Endothelial cell of umbilical vein (primary cell): ENCODE measurements around the gene CRY2. TPM values are rescaled to one million over a fixed set of nuclear protein-coding genes. Genes with fewer than 3 reads are reported as not detected.

Experiments used
- BruUV-seq: library from RNA; stranded (reverse); fragments of 400-500 nt; replicated peaks from 2 replicates; lab custom pipeline; 2021; lab: Mats Ljungman, UMichigan
- CTCF ChIA-PET: fragments of 300-600, 350-600 bp; sonication (Branson Sonifier 250); formaldehyde crosslinking; loops from one replicate; lab custom pipeline; 2021; ENCODE audit warnings: antibody characterized with exemption, inconsistent platforms; lab: Charles Lee
- POLR2A ChIA-PET: fragments of 300-600, 350-600 bp; sonication (Branson Sonifier 250); formaldehyde crosslinking; loops from one replicate; lab custom pipeline; 2021; ENCODE audit warnings: antibody characterized with exemption, inconsistent platforms; lab: Charles Lee
- DNase-seq: peaks from one replicate; pipeline ENCODE4 v3.0.0-alpha.2; 2011; ENCODE audit warnings: low read depth, low spot score
- FAIRE-seq: peaks from 2 replicates; lab custom pipeline; 2011; peaks lifted over from hg19 to GRCh38; lab: Jason Lieb, UNC
- H2AFZ ChIP-seq: 2 replicates; pipeline ENCODE4 v1.6.0; 2012; ENCODE audit warnings: low read depth, low read length, control low read depth, inconsistent platforms
- H3K27ac ChIP-seq: 2 replicates; pipeline ENCODE4 v1.5.1; 2011; ENCODE audit warnings: low read depth, mild to moderate bottlenecking, control low read depth, low read length, moderate library complexity; ENCODE audit not compliant: insufficient read depth
- H3K27me3 ChIP-seq, 2 experiments: 2 replicates each; pipeline versions ENCODE4 v1.6.0 to v1.6.1; 2011; ENCODE audit warnings: low read length in 2 of 2, mixed read lengths in 1 of 2; ENCODE audit not compliant: control insufficient read depth in 2 of 2, insufficient read depth in 2 of 2
- H3K36me3 ChIP-seq, 2 experiments: 2 replicates in 1 of 2; 3 replicates in 1 of 2; pipeline ENCODE4 v1.5.1; 2011; ENCODE audit warnings: low read length in 2 of 2, mild to moderate bottlenecking in 1 of 2, moderate library complexity in 1 of 2; ENCODE audit not compliant: control insufficient read depth in 2 of 2, insufficient read depth in 2 of 2; ENCODE audit errors: extremely low read depth in 1 of 2
- H3K4me1 ChIP-seq: 3 replicates; pipeline ENCODE4 v1.5.1; 2011; ENCODE audit warnings: mild to moderate bottlenecking, low read length; ENCODE audit not compliant: control insufficient read depth, insufficient read depth; ENCODE audit errors: extremely low read depth
- H3K4me2 ChIP-seq: 2 replicates; pipeline ENCODE4 v1.6.1; 2011; ENCODE audit warnings: low read length, control low read depth, mixed read lengths; ENCODE audit not compliant: insufficient read depth
- H3K4me3 ChIP-seq, 3 experiments: fragments of 200-600 bp in 1 of 3; sonication (generic), shearing (Covaris generic) in 1 of 3; replicated peaks in 1 of 3; 2 replicates each; pipeline ENCODE4 v1.5.1; 2011 to 2016; ENCODE audit warnings: control low read depth in 3 of 3, low read length in 3 of 3, mild to moderate bottlenecking in 2 of 3, inconsistent platforms in 1 of 3, low read depth in 1 of 3, moderate library complexity in 1 of 3; ENCODE audit not compliant: insufficient read depth in 1 of 3
- H3K79me2 ChIP-seq: 2 replicates; pipeline ENCODE4 v1.6.0; 2012; ENCODE audit warnings: low read length, inconsistent platforms; ENCODE audit not compliant: control insufficient read depth, insufficient read depth
- H3K9ac ChIP-seq: replicated peaks from 2 replicates; pipeline ENCODE3; 2011; ENCODE audit warnings: low read length, control low read depth; ENCODE audit not compliant: insufficient read depth; ENCODE audit errors: extremely low read depth
- H3K9me1 ChIP-seq: replicated peaks from 3 replicates; pipeline ENCODE4 v1.6.0; 2011; ENCODE audit warnings: mild to moderate bottlenecking, low read length; ENCODE audit not compliant: control insufficient read depth, insufficient read depth; ENCODE audit errors: extremely low read depth
- H3K9me3 ChIP-seq: replicated peaks from 2 replicates; pipeline ENCODE4 v1.5.1; 2012; ENCODE audit warnings: low read length, inconsistent platforms; ENCODE audit not compliant: control insufficient read depth, insufficient read depth
- H4K20me1 ChIP-seq: replicated peaks from 2 replicates; pipeline ENCODE3; 2011; ENCODE audit warnings: mild to moderate bottlenecking, low read length; ENCODE audit not compliant: control insufficient read depth, insufficient read depth; ENCODE audit errors: extremely low read depth
- CTCF ChIP-seq, 2 donors: IDR thresholded peaks; 1 replicate in 1 of 2; 2 replicates in 1 of 2; pipeline ENCODE4 v1.5.1; 2011; ENCODE audit warnings: low read length in 2 of 2, mild to moderate bottlenecking in 2 of 2, moderate library complexity in 2 of 2, control low read depth in 1 of 2, inconsistent platforms in 1 of 2, low read depth in 1 of 2; ENCODE audit not compliant: insufficient read depth in 1 of 2; ENCODE audit errors: extremely low read depth in 1 of 2
- EZH2 ChIP-seq: IDR thresholded peaks from 2 replicates; pipeline ENCODE4 v1.6.1; 2012; ENCODE audit warnings: borderline replicate concordance, low read depth, mild to moderate bottlenecking, moderate library complexity, low read length, inconsistent platforms; ENCODE audit not compliant: severe bottlenecking
- FOS ChIP-seq: IDR thresholded peaks from 2 replicates; pipeline ENCODE4 v1.6.1; 2011; ENCODE audit warnings: mild to moderate bottlenecking, low read length, moderate library complexity, borderline replicate concordance; ENCODE audit not compliant: insufficient read depth
- GATA2 ChIP-seq: IDR thresholded peaks from 2 replicates; pipeline ENCODE4 v1.7.0; 2011; ENCODE audit warnings: low read depth, mild to moderate bottlenecking, moderate library complexity, mixed read lengths, low read length; ENCODE audit not compliant: insufficient read length, insufficient read depth
- JUN ChIP-seq: IDR thresholded peaks from 2 replicates; pipeline ENCODE4 v1.6.1; 2011; ENCODE audit warnings: borderline replicate concordance, low read depth; ENCODE audit not compliant: insufficient read length, insufficient read depth
- MYC ChIP-seq: IDR thresholded peaks from one replicate; pipeline ENCODE4 v1.6.1; 2011; ENCODE audit warnings: mild to moderate bottlenecking, low read depth, low read length
- POLR2A ChIP-seq: IDR thresholded peaks from 2 replicates; pipeline ENCODE4 v1.6.1; 2012; ENCODE audit warnings: low read depth, mild to moderate bottlenecking, control low read depth, low read length
- POLR2AphosphoS5 ChIP-seq: IDR thresholded peaks from 2 replicates; pipeline ENCODE4 v1.6.1; 2012; ENCODE audit warnings: low read depth, mild to moderate bottlenecking, control low read depth, low read length, moderate library complexity; ENCODE audit not compliant: insufficient read depth
- dilution Hi-C: fragments of 300-500 bp; cut with MboI; formaldehyde crosslinking; loops from one replicate; pipeline ENCODE4 v1.15.0; 2019; ENCODE audit warnings: low sequenced_read_pairs; ENCODE audit not compliant: extremely low pct_ligation_motif_present
- intact Hi-C: fragments of 100-400 bp; cut with micrococcal nuclease; formaldehyde crosslinking; loops from one replicate; pipeline ENCODE4 v1.10.0; 2022
- polyA plus RNA-seq, 4 experiments: library from polyadenylated mRNA; depleted of rRNA in 3 of 4; stranded (reverse) in 3 of 4; unstranded in 1 of 4; fragments of >200 nt; gene quantifications; 2 replicates each; pipeline versions ENCODE4 v1.2.1 to v1.2.3, GENCODE V29; 2011 to 2012; ENCODE audit warnings: missing spikeins in 1 of 4
- total RNA-seq: library from RNA; stranded (reverse); gene quantifications from 2 replicates; pipeline ENCODE4 v1.2.3, GENCODE V29; 2021
- TF ChIP-seq, protein P1 (sequence below): IDR thresholded peaks from 2 replicates; pipeline ENCODE4 v1.6.1; 2011; ENCODE audit not compliant: insufficient read depth, insufficient read length

Gene CRY2
- total and polyA plus RNA-seq, 2 donors (not counting 3 experiments of a cell fraction or from before 2014, with no cell fraction given) = 7.7 to 11.7 TPM

DNA sequence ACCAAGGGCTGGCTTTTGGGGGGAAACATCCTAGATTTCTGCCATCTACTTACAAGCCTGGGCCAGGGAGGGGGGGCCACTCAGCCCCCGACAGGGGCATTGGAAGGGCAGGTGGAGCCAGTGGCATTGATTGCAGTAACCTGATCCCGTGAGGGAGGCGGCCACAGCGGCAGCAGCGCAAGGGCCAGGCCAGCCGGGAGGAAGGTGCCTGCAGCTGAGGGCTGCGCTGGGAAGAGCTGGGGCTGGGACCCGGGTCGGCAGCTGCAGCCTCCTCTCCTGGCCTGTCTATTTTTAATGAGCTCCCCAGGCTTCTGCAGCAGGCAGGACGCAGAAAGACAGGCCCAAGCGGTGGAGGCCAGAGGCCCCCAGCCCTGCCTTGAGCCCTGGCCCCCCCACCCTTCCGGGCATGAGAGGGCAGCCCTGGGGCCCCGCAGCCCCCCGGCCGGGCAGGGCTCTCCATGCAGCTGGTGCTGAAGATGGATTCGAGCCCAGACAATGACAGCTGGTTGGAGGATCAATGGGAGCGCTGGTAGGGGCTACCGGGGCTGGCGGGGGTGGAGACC lies 49.2 kb downstream of the CRY2 start:
- H3K36me3 ChIP-seq = no peaks in the 10 kb centered on the region
- no peaks in the 10 kb centered on the region for H3K79me2 ChIP-seq
- H3K4me2 ChIP-seq = no peak overlapping the region
- TF ChIP-seq EZH2 (no peak), CTCF (IDR thresholded peaks at IDR 0.05; ENCODE audit: extremely low read depth in 1 of 2, insufficient read depth in 1 of 2, low read depth in 1 of 2, low read length in 2 of 2) (no peak), MYC (no peak), FOS (no peak), POLR2AphosphoS5 (no peak), JUN (no peak), GATA2 (no peak), POLR2A (no peak)
- TF ChIP-seq, protein P1, sequence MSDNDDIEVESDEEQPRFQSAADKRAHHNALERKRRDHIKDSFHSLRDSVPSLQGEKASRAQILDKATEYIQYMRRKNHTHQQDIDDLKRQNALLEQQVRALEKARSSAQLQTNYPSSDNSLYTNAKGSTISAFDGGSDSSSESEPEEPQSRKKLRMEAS = no peak
- H3K4me1 ChIP-seq = peaks cover 10% of the 10 kb centered on the region
- no peak overlapping the region for H3K27ac ChIP-seq
- FAIRE-seq (no peak), DNase-seq (no peak)
- no TSS peak for BruUV-seq
- intact Hi-C loops = no loop called here
- dilution Hi-C loops = no loop called here
- no peaks in the 10 kb centered on the region for H3K9me3 ChIP-seq
- ChIA-PET POLR2A (no interaction called here), CTCF (no interaction called here)
- no peak overlapping the region for H3K9ac ChIP-seq
- no peaks in the 10 kb centered on the region for H4K20me1 ChIP-seq
- H3K4me3 ChIP-seq = no peak overlapping the region
- peaks cover 4 to 9% of the 10 kb centered on the region in 2 experiments for H3K27me3 ChIP-seq
- no peaks in the 10 kb centered on the region for H3K9me1 ChIP-seq
- H2AFZ ChIP-seq = no peak overlapping the region
